ENCODE data around the gene MBOAT2.

- TF ChIP-seq CTCF (IDR thresholded peaks at IDR 0.05): no peak
- no peak for TF ChIP-seq POLR2A (IDR thresholded peaks at IDR 0.05)
Observed at GRCh38 chr2:8831516-8831915, 172.0 kb downstream of the MBOAT2 start.

Data from body of pancreas (tissue), 4 donors.